Ishikawa (cell line): Measurements from ENCODE around the gene PDE4D.

Experiments
- EGR1 ChIP-seq: IDR thresholded peaks from 2 replicates; pipeline ENCODE4 v1.6.1; 2012
- EP300 ChIP-seq: IDR thresholded peaks from 2 replicates; pipeline ENCODE4 v1.6.1; 2012; ENCODE audit warnings: borderline replicate concordance
- NFIC ChIP-seq: IDR thresholded peaks from 2 replicates; pipeline ENCODE4 v1.6.1; 2012
- REST ChIP-seq: IDR thresholded peaks from 2 replicates; pipeline ENCODE4 v1.6.1; 2012; ENCODE audit warnings: low read depth, mild to moderate bottlenecking
- TAF1 ChIP-seq: IDR thresholded peaks from 2 replicates; pipeline ENCODE4 v1.6.1; 2012; ENCODE audit warnings: low read depth, mild to moderate bottlenecking
- TCF12 ChIP-seq: IDR thresholded peaks from 2 replicates; pipeline ENCODE4 v1.6.1; 2012; ENCODE audit warnings: low read depth
- TEAD4 ChIP-seq: IDR thresholded peaks from 2 replicates; pipeline ENCODE4 v1.6.1; 2012
- TF ChIP-seq, protein P1 (sequence below): IDR thresholded peaks from 2 replicates; pipeline ENCODE4 v1.6.1; 2012

DNA sequence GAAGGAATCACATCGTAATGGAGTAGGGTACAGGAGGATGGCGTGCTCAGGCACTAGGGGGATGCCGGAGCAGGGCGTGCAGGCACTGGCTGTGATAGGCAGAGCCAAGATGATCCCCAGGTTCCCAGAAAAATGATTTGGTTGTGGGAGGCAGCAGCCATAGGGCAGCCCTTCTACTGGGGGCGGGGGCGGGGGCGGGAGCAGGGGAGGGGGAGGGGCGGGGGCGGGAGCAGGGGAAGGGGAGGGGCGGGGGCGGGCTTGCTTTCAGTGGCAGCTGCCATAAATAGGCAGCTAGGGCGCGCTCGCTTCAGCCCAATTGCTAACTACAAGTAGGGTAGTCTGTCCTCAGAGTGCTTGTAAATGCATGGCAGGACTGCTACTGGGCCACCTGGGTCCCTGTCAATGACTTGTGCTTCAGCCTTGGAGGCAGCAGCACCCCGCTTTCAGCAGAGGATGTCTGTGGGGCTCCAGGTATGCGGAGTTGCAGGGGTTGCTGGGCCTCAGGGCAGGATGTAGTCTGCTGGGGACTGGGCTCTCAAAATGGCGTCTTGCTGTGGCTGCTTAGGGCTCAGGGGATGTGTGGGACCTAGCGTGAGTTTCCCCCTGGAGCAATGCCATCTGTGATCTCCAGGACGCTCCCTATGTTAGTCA, 956.4 kb downstream of the PDE4D start:
- TF ChIP-seq EGR1, result no peak
- TF ChIP-seq REST, result no peak
- TF ChIP-seq EP300, result no peak
- TF ChIP-seq TAF1, result no peak
- TF ChIP-seq TCF12, result no peak
- no peak for TF ChIP-seq NFIC
- TF ChIP-seq, protein P1, sequence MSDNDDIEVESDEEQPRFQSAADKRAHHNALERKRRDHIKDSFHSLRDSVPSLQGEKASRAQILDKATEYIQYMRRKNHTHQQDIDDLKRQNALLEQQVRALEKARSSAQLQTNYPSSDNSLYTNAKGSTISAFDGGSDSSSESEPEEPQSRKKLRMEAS, result no peak
- no peak for TF ChIP-seq TEAD4
